ENCODE results near the gene CHAD.

- TF ChIP-seq GATA2 (IDR thresholded peaks at IDR 0.05; ENCODE audit: low read depth, low read length): no peak
- no peak for TF ChIP-seq GATA3 (IDR thresholded peaks at IDR 0.05; ENCODE audit: low read depth, low read length)
These were observed 3.5 kb downstream of the CHAD start for GRCh38 chr17:50465171-50465570.

Measured in SH-SY5Y (cell line).